ENCODE measurements around the gene APH1B.

APH1B gene

DNA sequence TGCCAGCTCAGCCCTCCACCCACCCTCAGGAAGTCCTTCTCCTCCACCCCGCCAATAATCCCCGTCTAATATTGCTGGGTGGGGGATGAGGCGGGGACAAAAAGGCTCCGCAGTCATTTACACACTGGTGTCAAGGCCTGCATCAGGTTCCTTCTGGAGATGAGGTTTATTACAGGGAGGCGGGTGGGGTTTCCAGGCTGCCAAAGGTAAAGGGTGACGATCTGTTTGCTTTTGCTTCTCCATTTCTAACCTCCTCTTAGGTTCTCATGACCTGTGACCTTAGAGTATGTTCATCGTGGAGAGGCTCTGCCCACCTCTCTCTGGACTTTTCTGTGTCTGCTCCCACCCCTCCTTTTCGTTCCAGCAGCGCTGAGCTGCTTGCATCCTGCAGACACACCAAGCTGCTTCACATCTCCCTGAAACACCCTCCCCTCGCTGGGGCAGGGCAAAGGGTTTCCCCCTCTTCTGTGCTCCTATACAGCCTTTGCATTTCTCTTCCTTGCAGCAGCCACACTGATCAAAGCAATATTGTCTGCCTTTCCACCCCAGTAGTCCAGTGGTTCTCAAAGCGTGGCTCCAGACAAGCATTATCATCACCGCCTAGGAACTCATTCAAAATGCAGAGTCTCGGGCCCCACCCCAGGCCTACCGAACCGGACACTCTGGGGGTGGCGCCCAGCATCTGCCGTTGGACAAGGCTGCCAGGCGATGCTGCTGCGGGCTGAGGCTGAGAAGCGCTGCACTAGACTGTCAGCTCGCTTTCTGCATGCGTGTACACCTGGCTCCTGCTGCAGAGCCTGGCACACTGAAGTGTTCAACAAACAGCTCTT, 77.6 kb downstream of the APH1B start:
- FAIRE-seq, result no peak

- FAIRE-seq, result no peak
Observed at GRCh38 chr15:63357061-63357460, 79.7 kb downstream of the APH1B start.

DNA sequence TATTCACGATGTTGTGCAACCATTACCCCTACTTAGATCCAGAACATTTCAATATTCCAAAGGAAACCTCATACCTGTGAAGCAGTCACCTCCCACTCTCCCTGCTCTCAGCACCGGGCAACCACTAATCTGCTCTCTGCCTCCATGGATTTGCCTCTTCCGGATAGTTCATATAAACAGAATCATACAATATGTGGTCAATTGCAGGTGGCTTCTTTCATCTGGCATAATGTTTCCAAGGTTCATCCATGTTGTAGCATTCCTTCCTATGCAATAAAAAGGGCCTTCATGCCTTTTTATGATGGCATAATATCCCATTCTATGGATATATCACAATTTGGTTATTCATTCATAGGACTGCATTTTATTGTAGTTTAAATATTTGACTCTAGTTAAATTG, 80.3 kb downstream of the APH1B start:
- FAIRE-seq, result peak; percentile 90

- no peak for FAIRE-seq
Observed at GRCh38 chr15:63358241-63359029, 81.0 kb downstream of the APH1B start.
